ENCODE results near the gene LRRC8A. TPM values are rescaled to one million over a fixed set of nuclear protein-coding genes. Genes with fewer than 3 reads are reported as not detected.
"Not testable (repeated sequence)": the region's sequence is repeated elsewhere in the genome, so short reads cannot be mapped to it uniquely, and the experiment has no call there.

Gene LRRC8A
- total and polyA plus RNA-seq, 2 of the 8 experiments (the other 6 are each of a cell fraction or from before 2014, with no cell fraction given): 103 to 111 TPM

DNA sequence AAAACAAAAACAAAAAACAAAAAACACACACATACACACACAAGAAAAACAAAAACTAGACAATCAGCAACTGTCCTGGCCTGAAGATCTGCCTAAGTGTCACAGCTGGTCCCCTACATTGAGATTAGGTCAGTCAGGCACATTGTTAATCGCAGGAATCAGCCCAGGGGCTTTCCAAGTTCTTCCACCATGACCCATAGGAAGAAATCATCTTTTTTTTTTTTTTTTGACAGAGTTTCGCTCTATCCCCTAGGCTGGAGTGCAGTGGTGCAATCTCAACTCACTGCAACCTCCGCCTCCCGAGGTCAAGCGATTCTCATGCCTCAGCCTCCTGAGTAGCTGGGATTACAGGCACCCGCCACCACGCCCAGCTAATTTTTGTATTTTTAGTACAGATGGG lies 38.8 kb upstream of the LRRC8A start:
- POLR2A ChIA-PET (ENCODE audit: partially characterized antibody): interaction anchor here (1.4 kb wide), 1 partner anchor 13 kb away, joined by 5 read pairs; the partner anchor contains the start of gene SPOUT1
- not testable (repeated sequence) for H3K9ac ChIP-seq (replicated peaks in 1 of 4; ENCODE audit: extremely low read depth in 1 of 4, low read depth in 3 of 4, low read length in 3 of 4)

More for the DNA sequence above, 38.8 kb upstream of the LRRC8A start:
- H2BK15ac ChIP-seq (ENCODE audit: low read length); H4K91ac ChIP-seq (replicated peaks; ENCODE audit: insufficient read length, low read length); H2BK20ac ChIP-seq (ENCODE audit: low read length); FAIRE-seq; H3K4me3 ChIP-seq (ENCODE audit: extremely low read depth in 1 of 4, insufficient read depth in 2 of 4, low read depth in 3 of 4, low read length in 4 of 4); H3K56ac ChIP-seq (replicated peaks; ENCODE audit: insufficient read length, low read depth, low read length); H3K23me2 ChIP-seq (ENCODE audit: low read depth, low read length); H3K36me3 ChIP-seq (ENCODE audit: control insufficient read depth in 2 of 4, insufficient read depth in 4 of 4, low read length in 3 of 4); H3K4me1 ChIP-seq (replicated peaks in 1 of 4; ENCODE audit: control insufficient read depth in 3 of 4, insufficient read depth in 4 of 4, low read length in 3 of 4); H2AFZ ChIP-seq (ENCODE audit: low read length); H3K23ac ChIP-seq (ENCODE audit: insufficient read length); H3K18ac ChIP-seq (ENCODE audit: extremely low read depth, low read length); H3K9me3 ChIP-seq (ENCODE audit: insufficient read depth in 2 of 2, low read depth in 1 of 2, low read length in 1 of 2); H3K4me2 ChIP-seq (ENCODE audit: insufficient read depth in 1 of 2, low read depth in 2 of 2, low read length in 2 of 2); H4K8ac ChIP-seq (ENCODE audit: extremely low read depth, insufficient read depth, low read length); H2BK5ac ChIP-seq (ENCODE audit: low read depth, low read length); H2BK120ac ChIP-seq (replicated peaks; ENCODE audit: low read depth, low read length); H3K14ac ChIP-seq (ENCODE audit: insufficient read length); H3K79me1 ChIP-seq (ENCODE audit: low read depth, low read length); H3K79me2 ChIP-seq (ENCODE audit: control insufficient read depth in 1 of 2, insufficient read depth in 2 of 2, low read length in 2 of 2); H2AK5ac ChIP-seq (ENCODE audit: low read depth, low read length); H2BK12ac ChIP-seq (ENCODE audit: low read depth, low read length); DNase-seq (ENCODE audit: low read depth in 1 of 2, low spot score in 2 of 2); H3K27ac ChIP-seq (ENCODE audit: low read depth, low read length); H3K4ac ChIP-seq (replicated peaks; ENCODE audit: insufficient read length, low read depth, low read length); H4K5ac ChIP-seq (ENCODE audit: insufficient read length, low read depth, low read length); H3K27me3 ChIP-seq (replicated peaks in 1 of 4; ENCODE audit: control insufficient read depth in 3 of 4, extremely low read depth in 1 of 4, insufficient read depth in 3 of 4, low read length in 3 of 4): not testable (repeated sequence)
- WGBS, 2 experiments (ENCODE audit: extremely low coverage in 1 of 2, insufficient coverage in 1 of 2, insufficient read length in 1 of 2, insufficient replicate concordance in 2 of 2, low coverage in 1 of 2, low lambda C conversion rate in 2 of 2, missing lambda C conversion rate in 1 of 2): 95% methylated on average over 6 of the region's 7 CpGs; no CpG with 5 or more reads in 1 of the 2 experiments
- CTCF ChIA-PET (ENCODE audit: partially characterized antibody): interaction anchor here (0.9 to 1.2 kb wide), 3 partner anchors 18 to 78 kb away, joined by 3 read pairs; no protein-coding TSS in a partner anchor
- H4K20me1 ChIP-seq (replicated peaks in 1 of 2; ENCODE audit: control insufficient read depth in 1 of 2, insufficient read depth in 2 of 2, low read length in 2 of 2): peaks cover 0 to 11% of the 10 kb centered on the region in 2 experiments
